SK-N-SH treated with all-trans-retinoic acid at 6 μM for 48 hours (cell line): ENCODE measurements around the gene IFI6.
A peak's percentile ranks its signal among the peaks of the same experiment; 100 is the strongest.

ENCODE experiments used
- ATAC-seq: fragments of 200-7000 bp; cut with Tn5 transposase; 3 replicates; pipeline ENCODE4 v1.9.1; 2020; ENCODE audit warnings: mild to moderate bottlenecking, moderate library complexity
- ARNTL ChIP-seq: fragments of 450-650 bp; formaldehyde crosslinking; IDR thresholded peaks from 2 replicates; pipeline ENCODE4 v1.5.0; 2020; ENCODE audit warnings: low read depth, mild to moderate bottlenecking, moderate library complexity, borderline replicate concordance
- BACH2 ChIP-seq: fragments of 250-450 bp; sonication (Bioruptor Pico); IDR thresholded peaks from 2 replicates; pipeline ENCODE4 v1.9.0; 2021; ENCODE audit warnings: mild to moderate bottlenecking, borderline replicate concordance
- CSDC2 ChIP-seq: fragments of 250-450 bp; sonication (Bioruptor Pico); IDR thresholded peaks from 2 replicates; pipeline ENCODE4 v1.5.0; 2020; ENCODE audit warnings: mild to moderate bottlenecking, moderate library complexity
- ESRRG ChIP-seq: fragments of 250-450 bp; sonication (Bioruptor Pico); IDR thresholded peaks from 2 replicates; pipeline ENCODE4 v1.6.1; 2021; ENCODE audit warnings: mild to moderate bottlenecking
- ISL1 ChIP-seq: fragments of 250-450 bp; sonication (Bioruptor Pico); IDR thresholded peaks from 2 replicates; pipeline ENCODE4 v2.1.2; 2022; ENCODE audit warnings: mild to moderate bottlenecking, moderate library complexity
- OSR1 ChIP-seq: fragments of 250-450 bp; sonication (Bioruptor Pico); IDR thresholded peaks from 2 replicates; pipeline ENCODE4 v1.8.0; 2022; ENCODE audit warnings: moderate library complexity, mild to moderate bottlenecking, inconsistent platforms
- PPARA ChIP-seq: fragments of 250-450 bp; sonication (Bioruptor Pico); IDR thresholded peaks from 2 replicates; pipeline ENCODE4 v1.5.0; 2020; ENCODE audit warnings: mild to moderate bottlenecking, borderline replicate concordance
- RARB ChIP-seq: fragments of 250-450 bp; sonication (Bioruptor Pico); IDR thresholded peaks from 2 replicates; pipeline ENCODE4 v1.8.0; 2021; ENCODE audit warnings: mild to moderate bottlenecking, moderate library complexity
- SNAI2 ChIP-seq: fragments of 250-450 bp; sonication (Bioruptor Pico); IDR thresholded peaks from 2 replicates; pipeline ENCODE4 v1.5.0; 2020; ENCODE audit warnings: mild to moderate bottlenecking, moderate library complexity
- TOX ChIP-seq: fragments of 250-450 bp; sonication (Bioruptor Pico); IDR thresholded peaks from 2 replicates; pipeline ENCODE4 v1.8.0; 2021; ENCODE audit warnings: mild to moderate bottlenecking, moderate library complexity, borderline replicate concordance
- ZC3H10 ChIP-seq: fragments of 250-450 bp; sonication (Bioruptor Pico); IDR thresholded peaks from 2 replicates; pipeline ENCODE4 v1.5.1; 2021; ENCODE audit warnings: mild to moderate bottlenecking, moderate library complexity
- ZFP3 ChIP-seq: fragments of 250-450 bp; sonication (Bioruptor Pico); IDR thresholded peaks from 2 replicates; pipeline ENCODE4 v1.5.0; 2020; ENCODE audit warnings: mild to moderate bottlenecking, moderate library complexity
- ZNF565 ChIP-seq: fragments of 450-650 bp; formaldehyde crosslinking; conservative IDR thresholded peaks from 2 replicates; pipeline ENCODE4 v1.5.0; 2020; ENCODE audit warnings: low read depth, mild to moderate bottlenecking, moderate library complexity
- ZNF70 ChIP-seq: fragments of 450-650 bp; formaldehyde crosslinking; IDR thresholded peaks from 2 replicates; pipeline ENCODE4 v1.5.0; 2020; ENCODE audit warnings: mild to moderate bottlenecking, moderate library complexity
- ZNF8 ChIP-seq: fragments of 450-650 bp; formaldehyde crosslinking; IDR thresholded peaks from 2 replicates; pipeline ENCODE4 v1.5.0; 2020; ENCODE audit warnings: mild to moderate bottlenecking, moderate library complexity
- TF ChIP-seq, protein P1 (sequence below): fragments of 250-450 bp; sonication (Bioruptor Pico); IDR thresholded peaks from 2 replicates; pipeline ENCODE4 v1.5.1; 2021; ENCODE audit warnings: mild to moderate bottlenecking, moderate library complexity
- TF ChIP-seq, protein P2 (sequence below): fragments of 250-450 bp; sonication (Bioruptor Pico); IDR thresholded peaks from 2 replicates; pipeline ENCODE4 v1.5.0; 2020; ENCODE audit warnings: mild to moderate bottlenecking, moderate library complexity
- TF ChIP-seq, protein P3 (sequence below): fragments of 250-450 bp; sonication (Bioruptor Pico); IDR thresholded peaks from 2 replicates; pipeline ENCODE4 v1.5.1; 2020; ENCODE audit warnings: low read depth, mild to moderate bottlenecking, moderate library complexity
- TF ChIP-seq, protein P4 (sequence below): fragments of 250-450 bp; sonication (Bioruptor Pico); IDR thresholded peaks from 2 replicates; pipeline ENCODE4 v1.8.0; 2020; ENCODE audit warnings: mild to moderate bottlenecking, moderate library complexity, borderline replicate concordance
- TF ChIP-seq, protein P5 (sequence below): fragments of 250-450 bp; sonication (Bioruptor Pico); IDR thresholded peaks from 2 replicates; pipeline ENCODE4 v1.8.0; 2021; ENCODE audit warnings: low read depth, mild to moderate bottlenecking, moderate library complexity, borderline replicate concordance

IFI6 gene

DNA sequence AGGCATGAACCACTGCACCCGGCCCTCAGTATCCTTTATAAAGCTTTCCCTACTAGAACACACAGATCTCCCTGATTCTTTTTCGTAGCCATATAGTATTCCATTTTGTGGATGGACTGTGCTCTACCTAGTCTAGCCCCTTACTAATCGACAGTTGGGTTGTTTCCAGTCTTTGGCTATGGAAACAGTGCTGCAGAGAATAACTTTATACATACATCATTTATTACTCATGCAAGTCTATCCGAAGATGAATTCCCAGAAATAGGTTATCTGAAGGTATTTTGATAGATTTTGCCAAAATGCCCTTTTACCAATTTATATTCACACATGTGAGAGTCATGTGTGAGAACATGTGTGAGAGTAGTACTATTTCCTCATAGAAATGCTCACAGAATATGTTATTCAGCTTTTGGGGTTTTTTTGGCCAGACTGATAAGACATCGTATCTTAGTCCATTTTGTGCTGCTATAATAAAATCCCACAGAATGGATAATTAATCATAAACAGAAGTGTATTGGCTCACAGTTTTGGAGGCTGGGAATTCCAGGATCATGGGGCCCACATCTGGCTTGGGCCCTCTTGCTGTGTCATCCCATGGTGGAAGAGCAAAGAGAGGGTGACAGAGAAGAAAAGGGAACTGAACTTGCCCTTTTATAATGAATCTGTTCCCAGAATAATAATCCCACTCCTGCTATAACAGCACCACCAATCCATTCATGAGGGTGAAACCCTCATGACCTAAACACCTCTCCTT lies 19.7 kb downstream of the IFI6 start:
- no peak for TF ChIP-seq ZNF8 (CRISPR knock-in tag)
- TF ChIP-seq, protein P1, sequence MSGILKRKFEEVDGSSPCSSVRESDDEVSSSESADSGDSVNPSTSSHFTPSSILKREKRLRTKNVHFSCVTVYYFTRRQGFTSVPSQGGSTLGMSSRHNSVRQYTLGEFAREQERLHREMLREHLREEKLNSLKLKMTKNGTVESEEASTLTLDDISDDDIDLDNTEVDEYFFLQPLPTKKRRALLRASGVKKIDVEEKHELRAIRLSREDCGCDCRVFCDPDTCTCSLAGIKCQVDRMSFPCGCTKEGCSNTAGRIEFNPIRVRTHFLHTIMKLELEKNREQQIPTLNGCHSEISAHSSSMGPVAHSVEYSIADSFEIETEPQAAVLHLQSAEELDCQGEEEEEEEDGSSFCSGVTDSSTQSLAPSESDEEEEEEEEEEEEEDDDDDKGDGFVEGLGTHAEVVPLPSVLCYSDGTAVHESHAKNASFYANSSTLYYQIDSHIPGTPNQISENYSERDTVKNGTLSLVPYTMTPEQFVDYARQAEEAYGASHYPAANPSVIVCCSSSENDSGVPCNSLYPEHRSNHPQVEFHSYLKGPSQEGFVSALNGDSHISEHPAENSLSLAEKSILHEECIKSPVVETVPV (CRISPR knock-in tag), result no peak
- TF ChIP-seq, protein P2, sequence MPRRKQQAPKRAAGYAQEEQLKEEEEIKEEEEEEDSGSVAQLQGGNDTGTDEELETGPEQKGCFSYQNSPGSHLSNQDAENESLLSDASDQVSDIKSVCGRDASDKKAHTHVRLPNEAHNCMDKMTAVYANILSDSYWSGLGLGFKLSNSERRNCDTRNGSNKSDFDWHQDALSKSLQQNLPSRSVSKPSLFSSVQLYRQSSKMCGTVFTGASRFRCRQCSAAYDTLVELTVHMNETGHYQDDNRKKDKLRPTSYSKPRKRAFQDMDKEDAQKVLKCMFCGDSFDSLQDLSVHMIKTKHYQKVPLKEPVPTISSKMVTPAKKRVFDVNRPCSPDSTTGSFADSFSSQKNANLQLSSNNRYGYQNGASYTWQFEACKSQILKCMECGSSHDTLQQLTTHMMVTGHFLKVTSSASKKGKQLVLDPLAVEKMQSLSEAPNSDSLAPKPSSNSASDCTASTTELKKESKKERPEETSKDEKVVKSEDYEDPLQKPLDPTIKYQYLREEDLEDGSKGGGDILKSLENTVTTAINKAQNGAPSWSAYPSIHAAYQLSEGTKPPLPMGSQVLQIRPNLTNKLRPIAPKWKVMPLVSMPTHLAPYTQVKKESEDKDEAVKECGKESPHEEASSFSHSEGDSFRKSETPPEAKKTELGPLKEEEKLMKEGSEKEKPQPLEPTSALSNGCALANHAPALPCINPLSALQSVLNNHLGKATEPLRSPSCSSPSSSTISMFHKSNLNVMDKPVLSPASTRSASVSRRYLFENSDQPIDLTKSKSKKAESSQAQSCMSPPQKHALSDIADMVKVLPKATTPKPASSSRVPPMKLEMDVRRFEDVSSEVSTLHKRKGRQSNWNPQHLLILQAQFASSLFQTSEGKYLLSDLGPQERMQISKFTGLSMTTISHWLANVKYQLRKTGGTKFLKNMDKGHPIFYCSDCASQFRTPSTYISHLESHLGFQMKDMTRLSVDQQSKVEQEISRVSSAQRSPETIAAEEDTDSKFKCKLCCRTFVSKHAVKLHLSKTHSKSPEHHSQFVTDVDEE (CRISPR knock-in tag), result no peak
- TF ChIP-seq ZNF565 (CRISPR knock-in tag), result no peak
- TF ChIP-seq TOX (CRISPR knock-in tag), result no peak
- no peak for TF ChIP-seq ARNTL (CRISPR knock-in tag)
- TF ChIP-seq RARB (CRISPR knock-in tag), result no peak
- no peak for TF ChIP-seq CSDC2 (CRISPR knock-in tag)
- TF ChIP-seq BACH2 (CRISPR knock-in tag), result no peak
- TF ChIP-seq ESRRG (CRISPR knock-in tag), result no peak
- TF ChIP-seq, protein P3, sequence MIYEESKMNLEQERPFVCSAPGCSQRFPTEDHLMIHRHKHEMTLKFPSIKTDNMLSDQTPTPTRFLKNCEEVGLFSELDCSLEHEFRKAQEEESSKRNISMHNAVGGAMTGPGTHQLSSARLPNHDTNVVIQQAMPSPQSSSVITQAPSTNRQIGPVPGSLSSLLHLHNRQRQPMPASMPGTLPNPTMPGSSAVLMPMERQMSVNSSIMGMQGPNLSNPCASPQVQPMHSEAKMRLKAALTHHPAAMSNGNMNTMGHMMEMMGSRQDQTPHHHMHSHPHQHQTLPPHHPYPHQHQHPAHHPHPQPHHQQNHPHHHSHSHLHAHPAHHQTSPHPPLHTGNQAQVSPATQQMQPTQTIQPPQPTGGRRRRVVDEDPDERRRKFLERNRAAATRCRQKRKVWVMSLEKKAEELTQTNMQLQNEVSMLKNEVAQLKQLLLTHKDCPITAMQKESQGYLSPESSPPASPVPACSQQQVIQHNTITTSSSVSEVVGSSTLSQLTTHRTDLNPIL (CRISPR knock-in tag), result no peak
- TF ChIP-seq, protein P4, sequence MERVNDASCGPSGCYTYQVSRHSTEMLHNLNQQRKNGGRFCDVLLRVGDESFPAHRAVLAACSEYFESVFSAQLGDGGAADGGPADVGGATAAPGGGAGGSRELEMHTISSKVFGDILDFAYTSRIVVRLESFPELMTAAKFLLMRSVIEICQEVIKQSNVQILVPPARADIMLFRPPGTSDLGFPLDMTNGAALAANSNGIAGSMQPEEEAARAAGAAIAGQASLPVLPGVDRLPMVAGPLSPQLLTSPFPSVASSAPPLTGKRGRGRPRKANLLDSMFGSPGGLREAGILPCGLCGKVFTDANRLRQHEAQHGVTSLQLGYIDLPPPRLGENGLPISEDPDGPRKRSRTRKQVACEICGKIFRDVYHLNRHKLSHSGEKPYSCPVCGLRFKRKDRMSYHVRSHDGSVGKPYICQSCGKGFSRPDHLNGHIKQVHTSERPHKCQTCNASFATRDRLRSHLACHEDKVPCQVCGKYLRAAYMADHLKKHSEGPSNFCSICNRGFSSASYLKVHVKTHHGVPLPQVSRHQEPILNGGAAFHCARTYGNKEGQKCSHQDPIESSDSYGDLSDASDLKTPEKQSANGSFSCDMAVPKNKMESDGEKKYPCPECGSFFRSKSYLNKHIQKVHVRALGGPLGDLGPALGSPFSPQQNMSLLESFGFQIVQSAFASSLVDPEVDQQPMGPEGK, result no peak
- TF ChIP-seq OSR1, result no peak
- TF ChIP-seq SNAI2, result no peak
- no peak for TF ChIP-seq ZNF70
- no peak for TF ChIP-seq ISL1
- TF ChIP-seq ZC3H10 (CRISPR knock-in tag), result no peak
- TF ChIP-seq ZFP3 (CRISPR knock-in tag), result no peak
- ATAC-seq, result no peak

DNA sequence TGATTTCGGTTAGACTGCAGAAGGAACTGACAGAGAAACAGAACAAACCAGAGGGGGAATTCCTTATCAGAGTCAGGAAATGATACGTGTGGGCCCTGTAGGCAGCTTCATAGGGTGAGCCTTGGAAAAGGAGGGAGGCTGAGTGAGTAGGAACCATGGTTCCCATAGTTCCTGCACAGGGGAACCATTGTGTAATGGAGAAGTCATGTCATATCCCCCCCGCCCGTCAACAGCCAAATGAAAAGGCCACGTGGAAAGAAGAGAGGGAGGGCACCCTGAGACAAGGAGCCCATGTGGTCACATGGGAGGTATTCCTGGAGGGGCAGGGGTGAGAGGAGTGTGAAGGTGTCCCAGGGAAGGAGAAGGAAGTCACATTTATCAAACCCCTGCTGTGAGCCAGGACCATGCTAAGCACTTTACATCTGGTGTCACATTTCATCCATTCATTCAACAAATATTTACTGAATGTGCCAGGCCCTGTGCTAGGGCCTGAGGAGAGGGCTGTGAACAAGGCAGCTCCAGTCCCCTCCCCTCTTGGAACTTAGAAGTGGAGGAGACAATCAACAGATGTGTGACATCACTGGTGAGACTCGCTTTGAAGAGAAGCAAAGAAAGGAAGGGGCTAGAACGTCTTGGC lies 21.3 kb downstream of the IFI6 start:
- peak; percentile 77 for ATAC-seq
- TF ChIP-seq ZNF70, result no peak
- TF ChIP-seq PPARA (CRISPR knock-in tag), result no peak
- no peak for TF ChIP-seq SNAI2
- TF ChIP-seq, protein P1 (CRISPR knock-in tag), result no peak
- no peak for TF ChIP-seq CSDC2 (CRISPR knock-in tag)
- no peak for TF ChIP-seq ARNTL (CRISPR knock-in tag)
- TF ChIP-seq, protein P5, sequence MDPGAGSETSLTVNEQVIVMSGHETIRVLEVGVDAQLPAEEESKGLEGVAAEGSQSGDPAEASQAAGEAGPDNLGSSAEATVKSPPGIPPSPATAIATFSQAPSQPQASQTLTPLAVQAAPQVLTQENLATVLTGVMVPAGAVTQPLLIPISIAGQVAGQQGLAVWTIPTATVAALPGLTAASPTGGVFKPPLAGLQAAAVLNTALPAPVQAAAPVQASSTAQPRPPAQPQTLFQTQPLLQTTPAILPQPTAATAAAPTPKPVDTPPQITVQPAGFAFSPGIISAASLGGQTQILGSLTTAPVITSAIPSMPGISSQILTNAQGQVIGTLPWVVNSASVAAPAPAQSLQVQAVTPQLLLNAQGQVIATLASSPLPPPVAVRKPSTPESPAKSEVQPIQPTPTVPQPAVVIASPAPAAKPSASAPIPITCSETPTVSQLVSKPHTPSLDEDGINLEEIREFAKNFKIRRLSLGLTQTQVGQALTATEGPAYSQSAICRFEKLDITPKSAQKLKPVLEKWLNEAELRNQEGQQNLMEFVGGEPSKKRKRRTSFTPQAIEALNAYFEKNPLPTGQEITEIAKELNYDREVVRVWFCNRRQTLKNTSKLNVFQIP (CRISPR knock-in tag), result no peak
